Measurements from ENCODE around the gene FABP7. TPM values are rescaled to one million over a fixed set of nuclear protein-coding genes. Genes with fewer than 3 reads are reported as not detected.

FABP7 gene
- total RNA-seq, 1 experiment from 2014 or later = 1.2 TPM

DNA sequence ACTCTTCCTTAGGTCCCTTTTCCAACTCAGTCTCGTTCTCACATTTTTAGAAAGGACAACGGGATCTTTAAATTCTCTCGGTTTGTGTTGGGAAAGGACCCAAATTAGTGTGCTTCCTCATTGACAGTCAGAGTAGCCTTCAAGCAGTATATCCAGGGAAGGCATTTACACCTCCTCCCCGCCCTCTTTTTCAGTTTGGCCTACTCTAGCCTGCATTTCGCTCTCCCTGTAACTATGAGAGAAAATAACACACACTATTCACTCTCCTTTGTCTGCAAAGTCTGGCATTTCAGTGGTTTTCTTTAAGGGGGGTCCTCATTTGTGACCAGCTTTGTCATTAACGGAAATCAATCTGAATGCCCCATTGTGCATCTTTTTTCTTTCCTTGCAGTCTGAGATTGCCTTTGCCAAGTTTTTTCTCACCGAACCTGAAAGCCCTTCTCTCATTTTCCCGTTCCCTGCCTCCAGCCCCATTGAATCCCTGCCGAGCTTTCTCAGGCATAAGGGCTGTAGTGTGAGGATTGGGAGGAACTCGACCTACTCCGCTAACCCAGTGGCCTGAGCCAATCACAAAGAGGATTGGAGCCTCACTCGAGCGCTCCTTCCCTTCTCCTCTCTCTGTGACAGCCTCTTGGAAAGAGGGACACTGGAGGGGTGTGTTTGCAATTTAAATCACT lies 393 bp upstream of the FABP7 start:
- CTCF ChIA-PET = no interaction called here
- no TSS peak for BruUV-seq (replicated peaks)
- Histone ChIP-seq H3K4me3 (ENCODE audit: low read depth, low read length, poor library complexity, severe bottlenecking) (no peak overlapping the region), H3K27ac (ENCODE audit: low read depth, low read length, poor library complexity, severe bottlenecking) (no peak overlapping the region), H3K9me3 (ENCODE audit: low read depth, low read length, poor library complexity, severe bottlenecking) (no peaks in the 10 kb centered on the region), H3K36me3 (ENCODE audit: insufficient read depth, low read length, poor library complexity, severe bottlenecking) (no peaks in the 10 kb centered on the region), H3K4me1 (ENCODE audit: insufficient read depth, low read length, poor library complexity, severe bottlenecking) (no peaks in the 10 kb centered on the region), H3K27me3 (replicated peaks; ENCODE audit: insufficient read depth, low read depth, low read length, poor library complexity) (no peaks in the 10 kb centered on the region)
- POLR2A ChIA-PET (ENCODE audit: low non-redundant PET) = no interaction called here
- intact Hi-C loops (cut with micrococcal nuclease; ENCODE audit: unreplicated experiment) = no loop called here
- TF ChIP-seq EZH2 (IDR thresholded peaks at IDR 0.05; ENCODE audit: borderline replicate concordance, low read depth, low read length, poor library complexity, severe bottlenecking) = no peak
- TF ChIP-seq, protein P1, sequence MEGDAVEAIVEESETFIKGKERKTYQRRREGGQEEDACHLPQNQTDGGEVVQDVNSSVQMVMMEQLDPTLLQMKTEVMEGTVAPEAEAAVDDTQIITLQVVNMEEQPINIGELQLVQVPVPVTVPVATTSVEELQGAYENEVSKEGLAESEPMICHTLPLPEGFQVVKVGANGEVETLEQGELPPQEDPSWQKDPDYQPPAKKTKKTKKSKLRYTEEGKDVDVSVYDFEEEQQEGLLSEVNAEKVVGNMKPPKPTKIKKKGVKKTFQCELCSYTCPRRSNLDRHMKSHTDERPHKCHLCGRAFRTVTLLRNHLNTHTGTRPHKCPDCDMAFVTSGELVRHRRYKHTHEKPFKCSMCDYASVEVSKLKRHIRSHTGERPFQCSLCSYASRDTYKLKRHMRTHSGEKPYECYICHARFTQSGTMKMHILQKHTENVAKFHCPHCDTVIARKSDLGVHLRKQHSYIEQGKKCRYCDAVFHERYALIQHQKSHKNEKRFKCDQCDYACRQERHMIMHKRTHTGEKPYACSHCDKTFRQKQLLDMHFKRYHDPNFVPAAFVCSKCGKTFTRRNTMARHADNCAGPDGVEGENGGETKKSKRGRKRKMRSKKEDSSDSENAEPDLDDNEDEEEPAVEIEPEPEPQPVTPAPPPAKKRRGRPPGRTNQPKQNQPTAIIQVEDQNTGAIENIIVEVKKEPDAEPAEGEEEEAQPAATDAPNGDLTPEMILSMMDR (conservative IDR thresholded peaks at IDR 0.05; ENCODE audit: low read depth, low read length) = no peak
- no peak for DNase-seq (ENCODE audit: low spot score)

DNA sequence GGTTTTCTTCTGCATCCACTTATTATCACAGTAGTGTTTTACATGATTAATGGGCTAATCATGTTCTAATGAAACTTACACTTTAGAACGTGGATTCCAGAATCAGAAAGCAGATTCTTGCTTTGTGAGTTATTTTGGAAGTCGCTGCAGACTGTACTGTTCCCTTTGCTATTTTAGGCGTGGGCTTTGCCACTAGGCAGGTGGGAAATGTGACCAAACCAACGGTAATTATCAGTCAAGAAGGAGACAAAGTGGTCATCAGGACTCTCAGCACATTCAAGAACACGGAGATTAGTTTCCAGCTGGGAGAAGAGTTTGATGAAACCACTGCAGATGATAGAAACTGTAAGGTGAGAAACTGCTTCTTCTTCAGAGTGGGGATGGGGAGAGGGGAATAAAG lies 598 bp downstream of the FABP7 start:
- no peak for TF ChIP-seq EZH2 (IDR thresholded peaks at IDR 0.05; ENCODE audit: borderline replicate concordance, low read depth, low read length, poor library complexity, severe bottlenecking)
- TF ChIP-seq, protein P1 (conservative IDR thresholded peaks at IDR 0.05; ENCODE audit: low read depth, low read length) = no peak
- no peaks in the 10 kb centered on the region for H3K4me1 ChIP-seq (ENCODE audit: insufficient read depth, low read length, poor library complexity, severe bottlenecking)
- no TSS peak for BruUV-seq (replicated peaks)
- no peaks in the 10 kb centered on the region for H3K27me3 ChIP-seq (replicated peaks; ENCODE audit: insufficient read depth, low read depth, low read length, poor library complexity)
- H3K36me3 ChIP-seq (ENCODE audit: insufficient read depth, low read length, poor library complexity, severe bottlenecking) = no peaks in the 10 kb centered on the region
- POLR2A ChIA-PET (ENCODE audit: low non-redundant PET) = no interaction called here
- no peaks in the 10 kb centered on the region for H3K9me3 ChIP-seq (ENCODE audit: low read depth, low read length, poor library complexity, severe bottlenecking)
- DNase-seq (ENCODE audit: low spot score) = no peak
- intact Hi-C loops (cut with micrococcal nuclease; ENCODE audit: unreplicated experiment) = no loop called here
- H3K4me3 ChIP-seq (ENCODE audit: low read depth, low read length, poor library complexity, severe bottlenecking) = no peak overlapping the region
- CTCF ChIA-PET = no interaction called here
- H3K27ac ChIP-seq (ENCODE audit: low read depth, low read length, poor library complexity, severe bottlenecking) = no peak overlapping the region

DNA sequence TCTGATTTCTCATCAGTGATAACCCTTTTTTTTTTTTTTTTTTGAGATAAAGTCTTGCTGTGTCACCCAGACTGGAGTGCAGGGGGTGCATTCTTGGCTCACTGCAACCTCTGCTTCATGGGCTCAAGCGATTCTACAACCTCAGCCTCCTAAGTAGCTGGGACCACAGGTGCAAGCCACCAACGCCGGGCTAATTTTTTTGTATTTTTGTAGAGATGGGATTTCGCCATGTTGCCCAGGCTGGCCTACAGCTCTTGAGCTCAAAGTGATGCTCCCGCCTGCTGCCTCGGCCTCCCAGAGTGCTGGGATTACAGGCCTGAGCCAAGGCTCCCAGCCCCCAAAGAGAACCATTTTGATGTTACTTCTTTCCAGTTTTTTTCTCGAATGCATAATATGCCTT lies 2.2 kb downstream of the FABP7 start:
- CTCF ChIA-PET = no interaction called here
- intact Hi-C loops (cut with micrococcal nuclease; ENCODE audit: unreplicated experiment) = no loop called here
- POLR2A ChIA-PET (ENCODE audit: low non-redundant PET) = no interaction called here
- no peak overlapping the region for H3K27ac ChIP-seq (ENCODE audit: low read depth, low read length, poor library complexity, severe bottlenecking)
- no peak overlapping the region for H3K4me3 ChIP-seq (ENCODE audit: low read depth, low read length, poor library complexity, severe bottlenecking)
- H3K36me3 ChIP-seq (ENCODE audit: insufficient read depth, low read length, poor library complexity, severe bottlenecking) = no peaks in the 10 kb centered on the region
- no peaks in the 10 kb centered on the region for H3K27me3 ChIP-seq (replicated peaks; ENCODE audit: insufficient read depth, low read depth, low read length, poor library complexity)
- TF ChIP-seq, protein P1 (conservative IDR thresholded peaks at IDR 0.05; ENCODE audit: low read depth, low read length) = no peak
- no peak for TF ChIP-seq EZH2 (IDR thresholded peaks at IDR 0.05; ENCODE audit: borderline replicate concordance, low read depth, low read length, poor library complexity, severe bottlenecking)
- H3K4me1 ChIP-seq (ENCODE audit: insufficient read depth, low read length, poor library complexity, severe bottlenecking) = no peaks in the 10 kb centered on the region
- H3K9me3 ChIP-seq (ENCODE audit: low read depth, low read length, poor library complexity, severe bottlenecking) = no peaks in the 10 kb centered on the region
- DNase-seq (ENCODE audit: low spot score) = no peak
- no TSS peak for BruUV-seq (replicated peaks)
